OCI-LY7 (cell line): ENCODE results near the gene TMEM42. TPM values are rescaled to one million over a fixed set of nuclear protein-coding genes. Genes with fewer than 3 reads are reported as not detected.

Experiments used
- BruUV-seq: library from RNA; stranded (reverse); fragments of 400-500 nt; replicated peaks from 2 replicates; lab custom pipeline; 2021; lab: Mats Ljungman, UMichigan
- CTCF ChIA-PET: fragments of 300-600 bp; sonication (Branson Sonifier 250); formaldehyde crosslinking; loops from one replicate; lab custom pipeline; 2022; ENCODE audit warnings: antibody characterized with exemption; ENCODE audit not compliant: unreplicated experiment; lab: Charles Lee
- POLR2A ChIA-PET: fragments of 300-600 bp; sonication (Branson Sonifier 250); formaldehyde crosslinking; loops from one replicate; lab custom pipeline; 2022; ENCODE audit warnings: antibody characterized with exemption; lab: Charles Lee
- DNase-seq: peaks from one replicate; pipeline ENCODE4 v3.0.0-alpha.2; 2015; ENCODE audit warnings: low spot score
- H2AFZ ChIP-seq: fragments of 200-600 bp; sonication (generic), shearing (Covaris generic); 2 replicates; pipeline ENCODE4 v1.6.1; 2014; ENCODE audit warnings: mild to moderate bottlenecking, antibody characterized with exemption, low read length, moderate library complexity
- H3K27ac ChIP-seq: fragments of 200-600 bp; sonication (generic); 2 replicates; pipeline ENCODE4 v1.5.1; 2014; ENCODE audit warnings: mixed run types, low read depth, mild to moderate bottlenecking, moderate library complexity, low read length, inconsistent platforms; ENCODE audit not compliant: poor library complexity, severe bottlenecking
- H3K36me3 ChIP-seq: fragments of 200-600 bp; sonication (generic); 2 replicates; pipeline ENCODE4 v1.6.1; 2014; ENCODE audit warnings: mild to moderate bottlenecking, antibody characterized with exemption, low read length, moderate library complexity, mixed read lengths; ENCODE audit not compliant: insufficient read depth
- H3K4me1 ChIP-seq: fragments of 200-600 bp; sonication (generic); 2 replicates; pipeline ENCODE4 v1.5.1; 2014; ENCODE audit warnings: mild to moderate bottlenecking, low read length; ENCODE audit not compliant: insufficient read depth, poor library complexity, severe bottlenecking
- H3K4me2 ChIP-seq: fragments of 200-600 bp; sonication (generic); 2 replicates; pipeline ENCODE4 v1.6.1; 2014; ENCODE audit warnings: mild to moderate bottlenecking, low read length
- H3K4me3 ChIP-seq: fragments of 200-600 bp; sonication (generic); 2 replicates; pipeline ENCODE4 v1.5.1; 2014; ENCODE audit warnings: mild to moderate bottlenecking, low read depth, low read length; ENCODE audit not compliant: poor library complexity, severe bottlenecking
- H3K79me2 ChIP-seq: fragments of 200-600 bp; sonication (generic); 2 replicates; pipeline ENCODE4 v1.6.1; 2016; ENCODE audit warnings: low read depth, mild to moderate bottlenecking, low read length, moderate library complexity, mixed read lengths; ENCODE audit not compliant: insufficient read depth
- H3K9me2 ChIP-seq: fragments of 200-600 bp; sonication (generic); 2 replicates; pipeline ENCODE4 v1.6.1; 2016; ENCODE audit warnings: mild to moderate bottlenecking, low read length, mixed read lengths; ENCODE audit not compliant: insufficient read depth
- H3K9me3 ChIP-seq: fragments of 200-600 bp; sonication (generic); 2 replicates; pipeline ENCODE4 v1.6.1; 2014; ENCODE audit warnings: mild to moderate bottlenecking, mixed run types, low read length, mixed read lengths
- H4K20me1 ChIP-seq: fragments of 200-600 bp; sonication (generic); 2 replicates; pipeline ENCODE4 v1.6.1; 2014; ENCODE audit warnings: mild to moderate bottlenecking, antibody characterized with exemption, low read length, moderate library complexity, mixed read lengths; ENCODE audit not compliant: insufficient read depth
- EZH2phosphoT487 ChIP-seq: fragments of 200-600 bp; sonication (generic); IDR thresholded peaks from 2 replicates; pipeline ENCODE4 v1.6.1; 2018; ENCODE audit warnings: low read depth, borderline replicate concordance, mild to moderate bottlenecking, mixed run types, antibody characterized with exemption, low read length, moderate library complexity, mixed read lengths
- intact Hi-C: fragments of 100-400 bp; cut with micrococcal nuclease; formaldehyde crosslinking; loops from one replicate; pipeline ENCODE4 v1.10.0; 2022; ENCODE audit not compliant: unreplicated experiment
- total RNA-seq, 2 experiments: library from RNA; depleted of rRNA in 1 of 2; stranded (reverse); fragments of >200 nt in 1 of 2; shearing (Covaris generic) in 1 of 2; gene quantifications; 2 replicates each; pipeline ENCODE4 v1.2.3, GENCODE V29; 2014 to 2022
- TF ChIP-seq, protein P1 (sequence below): fragments of 200-600 bp; sonication (generic); conservative IDR thresholded peaks from 2 replicates; pipeline ENCODE4 v1.5.1; 2014; ENCODE audit warnings: mild to moderate bottlenecking, antibody characterized with exemption, low read length, moderate library complexity, mixed read lengths

Gene TMEM42
- total RNA-seq, 2 experiments from 2014 or later, result 19.3 to 21.2 TPM

DNA sequence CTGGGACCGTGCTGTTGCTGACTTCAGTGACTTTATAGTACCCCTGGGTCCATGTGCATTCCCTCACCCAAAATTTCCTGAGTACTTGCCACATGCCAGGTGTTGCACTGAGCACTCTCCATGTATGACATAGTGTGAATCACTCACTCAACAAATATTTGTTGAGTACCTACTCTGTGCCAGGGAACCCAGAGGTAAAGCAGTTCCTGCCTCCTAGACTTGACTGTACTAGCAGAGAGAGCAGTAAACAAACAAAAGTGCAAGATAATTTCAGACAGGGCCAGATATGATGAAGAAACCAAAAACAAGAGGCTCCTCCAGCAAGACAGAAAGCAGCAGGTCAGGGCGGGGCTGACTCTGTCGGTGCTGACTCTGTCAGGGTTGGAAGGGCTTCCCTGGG, 24.8 kb downstream of the TMEM42 start:
- no peak for TF ChIP-seq EZH2phosphoT487
- TF ChIP-seq, protein P1, sequence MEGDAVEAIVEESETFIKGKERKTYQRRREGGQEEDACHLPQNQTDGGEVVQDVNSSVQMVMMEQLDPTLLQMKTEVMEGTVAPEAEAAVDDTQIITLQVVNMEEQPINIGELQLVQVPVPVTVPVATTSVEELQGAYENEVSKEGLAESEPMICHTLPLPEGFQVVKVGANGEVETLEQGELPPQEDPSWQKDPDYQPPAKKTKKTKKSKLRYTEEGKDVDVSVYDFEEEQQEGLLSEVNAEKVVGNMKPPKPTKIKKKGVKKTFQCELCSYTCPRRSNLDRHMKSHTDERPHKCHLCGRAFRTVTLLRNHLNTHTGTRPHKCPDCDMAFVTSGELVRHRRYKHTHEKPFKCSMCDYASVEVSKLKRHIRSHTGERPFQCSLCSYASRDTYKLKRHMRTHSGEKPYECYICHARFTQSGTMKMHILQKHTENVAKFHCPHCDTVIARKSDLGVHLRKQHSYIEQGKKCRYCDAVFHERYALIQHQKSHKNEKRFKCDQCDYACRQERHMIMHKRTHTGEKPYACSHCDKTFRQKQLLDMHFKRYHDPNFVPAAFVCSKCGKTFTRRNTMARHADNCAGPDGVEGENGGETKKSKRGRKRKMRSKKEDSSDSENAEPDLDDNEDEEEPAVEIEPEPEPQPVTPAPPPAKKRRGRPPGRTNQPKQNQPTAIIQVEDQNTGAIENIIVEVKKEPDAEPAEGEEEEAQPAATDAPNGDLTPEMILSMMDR, result no peak
- Histone ChIP-seq H3K9me3 (no peaks in the 10 kb centered on the region), H3K36me3 (no peaks in the 10 kb centered on the region), H3K4me1 (no peaks in the 10 kb centered on the region), H3K79me2 (no peaks in the 10 kb centered on the region), H4K20me1 (no peaks in the 10 kb centered on the region), H3K27ac (no peak overlapping the region), H2AFZ (no peak overlapping the region), H3K9me2 (no peaks in the 10 kb centered on the region), H3K4me2 (no peak overlapping the region), H3K4me3 (no peak overlapping the region)
- POLR2A ChIA-PET, result interaction anchor here (0.5 to 1.3 kb wide), 2 partner anchors 11 to 567 kb away, joined by 3 read pairs; no protein-coding TSS in a partner anchor
- DNase-seq, result no peak
- no TSS peak for BruUV-seq
- intact Hi-C loops, result no loop called here
- CTCF ChIA-PET, result no interaction called here

DNA sequence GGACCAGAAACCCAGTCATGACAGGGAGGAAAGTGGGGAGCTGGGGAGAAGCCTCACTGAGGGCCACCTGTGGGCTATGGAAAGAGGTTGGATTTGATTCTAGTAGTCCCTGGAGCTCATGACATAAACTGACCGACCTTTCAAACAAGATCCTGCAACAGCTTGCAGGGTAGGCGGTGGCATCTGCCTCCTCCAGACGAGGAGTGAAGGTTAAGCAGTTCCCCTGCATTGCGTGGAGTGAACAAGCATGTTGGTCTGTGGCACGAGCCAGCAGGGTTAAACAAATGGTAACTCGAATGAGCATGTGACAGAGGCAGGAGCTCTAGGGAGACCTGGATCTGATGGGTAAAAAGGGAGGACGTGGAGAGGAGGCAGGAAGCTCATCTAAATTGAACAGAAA, 25.4 kb downstream of the TMEM42 start:
- Histone ChIP-seq H2AFZ (no peak overlapping the region), H3K9me2 (no peaks in the 10 kb centered on the region), H3K79me2 (no peaks in the 10 kb centered on the region), H3K9me3 (no peaks in the 10 kb centered on the region), H4K20me1 (no peaks in the 10 kb centered on the region), H3K4me2 (no peak overlapping the region), H3K36me3 (no peaks in the 10 kb centered on the region), H3K4me3 (no peak overlapping the region), H3K4me1 (no peaks in the 10 kb centered on the region), H3K27ac (no peak overlapping the region)
- POLR2A ChIA-PET, result interaction anchor here (1.3 kb wide), 1 partner anchor 12 kb away, joined by 3 read pairs; no protein-coding TSS in a partner anchor
- CTCF ChIA-PET, result no interaction called here
- no peak for DNase-seq
- no peak for TF ChIP-seq EZH2phosphoT487
- TF ChIP-seq, protein P1, result no peak
- BruUV-seq, result no TSS peak
- intact Hi-C loops, result no loop called here

DNA sequence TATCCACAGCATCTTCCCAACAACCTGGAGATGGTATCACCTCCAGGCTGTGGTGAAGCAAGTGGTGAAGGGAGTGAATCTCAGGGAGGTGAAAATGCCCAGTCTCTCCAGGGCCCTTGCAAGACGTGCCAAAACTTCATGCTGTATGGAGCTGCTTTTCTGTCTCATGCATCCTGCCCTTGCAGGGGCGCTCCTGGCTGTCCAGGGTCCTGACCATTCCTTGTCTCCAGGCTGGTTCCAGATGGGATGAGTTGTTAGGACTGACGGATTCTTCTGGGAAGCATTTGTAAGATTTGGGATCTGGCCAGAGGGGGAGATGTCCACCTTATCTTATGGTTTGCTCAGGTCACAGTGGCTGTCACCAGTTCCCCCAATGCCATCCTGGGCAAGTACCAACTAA, 28.5 kb downstream of the TMEM42 start:
- POLR2A ChIA-PET, result no interaction called here
- no peaks in the 10 kb centered on the region for H3K9me2 ChIP-seq

More for the DNA sequence above, 28.5 kb downstream of the TMEM42 start:
- H3K36me3 ChIP-seq, result no peaks in the 10 kb centered on the region
- no peak for TF ChIP-seq EZH2phosphoT487
- TF ChIP-seq, protein P1, result no peak
- no peaks in the 10 kb centered on the region for H3K9me3 ChIP-seq
- H3K79me2 ChIP-seq, result no peaks in the 10 kb centered on the region
- H3K4me2 ChIP-seq, result no peak overlapping the region
- no peak overlapping the region for H3K27ac ChIP-seq
- BruUV-seq, result no TSS peak
- H3K4me1 ChIP-seq, result no peaks in the 10 kb centered on the region
- no peak overlapping the region for H2AFZ ChIP-seq
- H3K4me3 ChIP-seq, result no peak overlapping the region
- CTCF ChIA-PET, result no interaction called here
- no peaks in the 10 kb centered on the region for H4K20me1 ChIP-seq
- no peak for DNase-seq
- intact Hi-C loops, result no loop called here
